Ishikawa (cell line): ENCODE results near the gene MAG.

ENCODE experiments used
- CEBPB ChIP-seq: IDR thresholded peaks from 2 replicates; pipeline ENCODE4 v1.6.1; 2012
- CREB1 ChIP-seq: IDR thresholded peaks from 2 replicates; pipeline ENCODE4 v1.6.1; 2012; ENCODE audit warnings: low read depth
- EGR1 ChIP-seq: IDR thresholded peaks from 2 replicates; pipeline ENCODE4 v1.6.1; 2012
- EP300 ChIP-seq: IDR thresholded peaks from 2 replicates; pipeline ENCODE4 v1.6.1; 2012; ENCODE audit warnings: borderline replicate concordance
- FOXM1 ChIP-seq: IDR thresholded peaks from 2 replicates; pipeline ENCODE4 v1.6.1; 2012; ENCODE audit warnings: low read depth, borderline replicate concordance
- NFIC ChIP-seq: IDR thresholded peaks from 2 replicates; pipeline ENCODE4 v1.6.1; 2012
- RAD21 ChIP-seq: IDR thresholded peaks from 2 replicates; pipeline ENCODE4 v1.6.1; 2012; ENCODE audit warnings: low read depth
- REST ChIP-seq: IDR thresholded peaks from 2 replicates; pipeline ENCODE4 v1.6.1; 2012; ENCODE audit warnings: low read depth, mild to moderate bottlenecking
- TAF1 ChIP-seq: IDR thresholded peaks from 2 replicates; pipeline ENCODE4 v1.6.1; 2012; ENCODE audit warnings: low read depth, mild to moderate bottlenecking
- TCF12 ChIP-seq: IDR thresholded peaks from 2 replicates; pipeline ENCODE4 v1.6.1; 2012; ENCODE audit warnings: low read depth
- TEAD4 ChIP-seq: IDR thresholded peaks from 2 replicates; pipeline ENCODE4 v1.6.1; 2012
- USF1 ChIP-seq: IDR thresholded peaks from 2 replicates; pipeline ENCODE4 v1.6.1; 2012
- YY1 ChIP-seq: IDR thresholded peaks from 2 replicates; pipeline ENCODE4 v1.6.1; 2012; ENCODE audit warnings: low read depth
- ZBTB7A ChIP-seq: IDR thresholded peaks from 2 replicates; pipeline ENCODE4 v1.6.1; 2012; ENCODE audit warnings: low read depth
- TF ChIP-seq, protein P1 (sequence below): IDR thresholded peaks from 2 replicates; pipeline ENCODE4 v1.6.1; 2012

The MAG gene

DNA sequence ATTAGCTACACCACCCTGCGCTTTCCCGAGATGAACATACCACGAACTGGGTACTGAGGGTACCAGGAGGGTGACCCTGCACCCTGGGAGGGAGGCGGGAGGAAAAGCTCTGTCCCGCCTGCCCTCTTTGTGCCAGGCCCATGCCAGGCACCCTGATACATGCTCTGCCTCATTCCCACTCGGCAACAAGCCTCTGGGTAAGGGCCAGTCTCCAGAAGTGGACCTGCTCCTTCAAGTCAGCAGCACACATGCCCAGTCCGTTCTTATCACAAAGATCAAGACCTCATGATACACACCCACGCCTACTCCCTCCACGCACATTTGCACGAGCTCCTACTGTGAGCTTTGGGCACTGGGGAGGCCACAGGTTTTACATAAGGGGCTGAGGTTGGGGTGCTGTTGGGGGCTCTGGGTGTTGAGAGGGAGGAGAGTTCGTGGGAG lies 53.7 kb downstream of the MAG start:
- TF ChIP-seq YY1: no peak
- no peak for TF ChIP-seq EGR1
- no peak for TF ChIP-seq CREB1
- no peak for TF ChIP-seq NFIC
- no peak for TF ChIP-seq CEBPB
- TF ChIP-seq FOXM1: no peak
- no peak for TF ChIP-seq ZBTB7A
- TF ChIP-seq TCF12: no peak
- TF ChIP-seq USF1: no peak
- no peak for TF ChIP-seq TEAD4
- no peak for TF ChIP-seq RAD21
- TF ChIP-seq EP300: no peak
- TF ChIP-seq, protein P1, sequence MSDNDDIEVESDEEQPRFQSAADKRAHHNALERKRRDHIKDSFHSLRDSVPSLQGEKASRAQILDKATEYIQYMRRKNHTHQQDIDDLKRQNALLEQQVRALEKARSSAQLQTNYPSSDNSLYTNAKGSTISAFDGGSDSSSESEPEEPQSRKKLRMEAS: no peak

DNA sequence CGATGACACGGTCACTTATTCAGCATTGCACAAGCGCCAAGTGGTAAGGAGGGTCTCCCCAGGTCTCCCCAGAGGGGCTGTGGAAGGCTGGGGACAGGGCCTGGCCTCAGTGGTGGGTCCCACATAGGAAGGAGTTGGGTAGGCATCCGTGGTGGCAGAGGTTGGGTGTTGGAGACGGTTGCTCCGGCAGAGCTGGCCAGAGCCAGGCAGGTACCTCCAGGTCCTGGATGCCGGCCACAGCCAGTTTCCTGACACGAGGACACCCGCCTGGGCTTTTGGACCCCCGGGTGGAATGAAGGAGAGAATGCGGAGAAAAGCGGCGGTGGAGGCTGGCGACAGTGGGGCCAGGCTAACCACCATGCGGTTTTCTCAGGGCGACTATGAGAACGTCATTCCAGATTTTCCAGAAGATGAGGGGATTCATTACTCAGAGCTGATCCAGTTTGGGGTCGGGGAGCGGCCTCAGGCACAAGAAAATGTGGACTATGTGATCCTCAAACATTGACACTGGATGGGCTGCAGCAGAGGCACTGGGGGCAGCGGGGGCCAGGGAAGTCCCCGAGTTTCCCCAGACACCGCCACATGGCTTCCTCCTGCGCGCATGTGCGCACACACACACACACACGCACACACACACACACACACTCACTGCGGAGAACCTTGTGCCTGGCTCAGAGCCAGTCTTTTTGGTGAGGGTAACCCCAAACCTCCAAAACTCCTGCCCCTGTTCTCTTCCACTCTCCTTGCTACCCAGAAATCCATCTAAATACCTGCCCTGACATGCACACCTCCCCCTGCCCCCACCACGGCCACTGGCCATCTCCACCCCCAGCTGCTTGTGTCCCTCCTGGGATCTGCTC lies 54.5 kb downstream of the MAG start:
- TF ChIP-seq, protein P1: no peak
- TF ChIP-seq YY1 (no peak), EGR1 (no peak), RAD21 (no peak), TCF12 (no peak), USF1 (no peak), EP300 (no peak), TAF1 (no peak), CREB1 (no peak), REST (no peak), ZBTB7A (no peak), FOXM1 (no peak), NFIC (no peak), TEAD4 (no peak)

DNA sequence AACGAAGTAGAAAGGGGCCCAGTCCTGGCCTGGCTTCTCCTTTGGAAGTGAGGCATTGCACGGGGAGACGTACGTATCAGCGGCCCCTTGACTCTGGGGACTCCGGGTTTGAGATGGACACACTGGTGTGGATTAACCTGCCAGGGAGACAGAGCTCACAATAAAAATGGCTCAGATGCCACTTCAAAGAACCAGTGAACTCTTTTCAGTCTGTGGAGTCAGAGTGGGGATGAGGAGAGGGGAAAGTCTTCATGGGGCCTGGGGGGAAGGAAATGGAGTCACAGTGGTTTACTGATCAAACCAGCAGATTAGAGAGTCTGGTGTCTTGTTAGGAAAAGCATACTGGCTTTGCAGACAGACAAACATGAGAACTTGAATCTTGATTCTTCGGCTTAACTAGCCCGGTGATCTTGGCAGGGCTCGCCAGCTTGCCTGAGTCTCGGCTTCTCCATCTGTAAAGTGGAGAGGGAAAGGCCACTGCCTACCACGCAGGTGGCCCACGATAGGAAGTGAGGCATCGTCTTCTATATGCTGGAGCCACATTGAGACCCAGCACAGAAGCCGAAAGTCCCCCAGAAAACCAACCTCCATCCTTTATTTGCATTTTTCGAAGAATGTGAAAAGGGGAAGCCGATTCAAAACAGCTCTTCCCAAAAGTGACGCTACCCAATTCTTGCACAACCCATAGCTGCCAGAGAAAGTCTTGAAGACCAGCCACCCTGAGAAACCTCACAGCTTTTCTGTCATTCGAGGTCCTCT lies 55.4 kb downstream of the MAG start, which contains the start of gene FFAR1:
Gene FFAR1, plus strand, starts transcription at position 732 of the 759 bp plus-strand sequence. CDS start 3,650 bp downstream, outside the sequence.
- TF ChIP-seq ZBTB7A (no peak), CREB1 (no peak), NFIC (no peak), FOXM1 (no peak), TEAD4 (no peak), YY1 (no peak), RAD21 (no peak), TCF12 (no peak), REST (no peak), TAF1 (no peak), EGR1 (no peak), USF1 (no peak), CEBPB (no peak), EP300 (no peak)
- TF ChIP-seq, protein P1: no peak

DNA sequence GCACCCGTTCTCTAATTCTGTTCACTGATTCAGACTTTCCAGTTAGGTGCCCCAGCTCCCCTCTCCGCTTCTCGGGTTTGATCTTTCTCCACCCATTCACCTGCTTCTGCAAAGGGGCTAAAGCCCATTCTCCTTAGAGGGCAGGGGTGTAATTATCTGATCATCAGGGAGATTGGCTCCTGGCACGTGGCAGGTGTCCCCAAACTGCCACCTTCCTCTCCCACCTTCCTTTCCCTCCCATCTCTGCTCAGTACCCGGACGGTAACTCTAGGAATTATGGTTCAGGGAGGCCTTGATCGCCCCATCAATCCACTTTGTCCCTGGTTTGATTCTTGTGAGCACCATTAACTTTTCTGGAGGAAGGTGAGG lies 56.0 kb downstream of the MAG start:
- TF ChIP-seq CEBPB (no peak), REST (no peak), USF1 (no peak), TAF1 (no peak), NFIC (no peak), TCF12 (no peak), ZBTB7A (no peak), EGR1 (no peak), FOXM1 (no peak), EP300 (no peak), TEAD4 (no peak), RAD21 (no peak), YY1 (no peak), CREB1 (no peak)
- TF ChIP-seq, protein P1: no peak
